ENCODE data around the gene RFT1. TPM values are rescaled to one million over a fixed set of nuclear protein-coding genes. Genes with fewer than 3 reads are reported as not detected.

RFT1 gene
- total and polyA plus RNA-seq, 4 donors, result 5.0 to 16.6 (median 8.8) TPM

DNA sequence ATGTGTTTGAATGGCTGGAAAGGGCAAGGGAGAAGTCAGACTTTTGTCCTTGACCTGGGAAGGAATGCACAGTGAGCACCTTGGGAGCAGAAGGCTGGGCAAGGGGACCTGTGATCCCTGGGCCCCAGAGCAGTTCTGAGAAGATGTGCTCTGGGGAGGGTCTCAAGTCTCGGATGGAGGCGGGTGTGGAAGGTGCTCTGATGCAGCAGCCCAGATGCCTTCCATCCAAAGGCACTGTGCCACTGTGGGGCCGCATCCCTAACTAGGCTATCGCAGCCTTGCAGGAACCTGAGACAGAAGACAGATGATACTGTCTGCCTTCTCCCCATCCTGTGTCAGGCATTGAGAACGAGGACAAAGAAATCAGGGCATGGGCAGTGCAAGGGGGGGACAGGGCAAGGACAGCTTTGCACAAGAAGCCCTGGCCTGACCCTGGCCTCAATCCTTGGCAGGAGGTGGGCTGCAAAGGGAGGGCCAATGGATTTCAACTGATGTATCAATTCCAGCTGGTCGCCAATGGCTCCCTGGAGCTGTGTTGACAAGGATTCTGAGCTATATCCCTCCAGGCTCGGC is 16.2 kb upstream of the RFT1 start:
- H3K4me1 ChIP-seq (ENCODE audit: control insufficient read depth in 1 of 2, insufficient read depth in 2 of 2, low read length in 2 of 2), result no peaks in the 10 kb centered on the region
- H3K36me3 ChIP-seq (ENCODE audit: control insufficient read depth in 1 of 2, insufficient read depth in 2 of 2, low read length in 1 of 2), result no peaks in the 10 kb centered on the region
- no peak overlapping the region for H3K27ac ChIP-seq (ENCODE audit: low read depth in 1 of 2, low read length in 2 of 2)
- no peak overlapping the region for H3K4me3 ChIP-seq (ENCODE audit: low read length in 2 of 2)
- intact Hi-C loops (cut with DNase I), result no loop called here
- ATAC-seq (ENCODE audit: low FRiP score) (no peak), DNase-seq (peak in 1 of 2 donors; percentile 30)
- WGBS, 2 donors, result 93 to 94% methylated on average over 7 of the region's 7 CpGs
- no peaks in the 10 kb centered on the region for H3K9me3 ChIP-seq (ENCODE audit: control insufficient read depth, low read length)
- no peaks in the 10 kb centered on the region for H3K27me3 ChIP-seq (ENCODE audit: control insufficient read depth in 1 of 2, insufficient read depth in 2 of 2, low read length in 1 of 2)

GRCh38 chr3:53145713-53146080 is 15.5 kb upstream of the RFT1 start:
- no peaks in the 10 kb centered on the region for H3K9me3 ChIP-seq (ENCODE audit: control insufficient read depth, low read length)
- no peak for ATAC-seq (ENCODE audit: low FRiP score)
- H3K27me3 ChIP-seq (ENCODE audit: control insufficient read depth in 1 of 2, insufficient read depth in 2 of 2, low read length in 1 of 2), result no peaks in the 10 kb centered on the region
- WGBS, 2 donors, result 88 to 96% methylated on average over 3 of the region's 3 CpGs
- DNase-seq, result no peak
- no peaks in the 10 kb centered on the region for H3K4me1 ChIP-seq (ENCODE audit: control insufficient read depth in 1 of 2, insufficient read depth in 2 of 2, low read length in 2 of 2)
- no peak overlapping the region for H3K27ac ChIP-seq (ENCODE audit: low read depth in 1 of 2, low read length in 2 of 2)
- intact Hi-C loops (cut with DNase I), result no loop called here
- H3K4me3 ChIP-seq (ENCODE audit: low read length in 2 of 2), result no peak overlapping the region
- H3K36me3 ChIP-seq (ENCODE audit: control insufficient read depth in 1 of 2, insufficient read depth in 2 of 2, low read length in 1 of 2), result no peaks in the 10 kb centered on the region

DNA sequence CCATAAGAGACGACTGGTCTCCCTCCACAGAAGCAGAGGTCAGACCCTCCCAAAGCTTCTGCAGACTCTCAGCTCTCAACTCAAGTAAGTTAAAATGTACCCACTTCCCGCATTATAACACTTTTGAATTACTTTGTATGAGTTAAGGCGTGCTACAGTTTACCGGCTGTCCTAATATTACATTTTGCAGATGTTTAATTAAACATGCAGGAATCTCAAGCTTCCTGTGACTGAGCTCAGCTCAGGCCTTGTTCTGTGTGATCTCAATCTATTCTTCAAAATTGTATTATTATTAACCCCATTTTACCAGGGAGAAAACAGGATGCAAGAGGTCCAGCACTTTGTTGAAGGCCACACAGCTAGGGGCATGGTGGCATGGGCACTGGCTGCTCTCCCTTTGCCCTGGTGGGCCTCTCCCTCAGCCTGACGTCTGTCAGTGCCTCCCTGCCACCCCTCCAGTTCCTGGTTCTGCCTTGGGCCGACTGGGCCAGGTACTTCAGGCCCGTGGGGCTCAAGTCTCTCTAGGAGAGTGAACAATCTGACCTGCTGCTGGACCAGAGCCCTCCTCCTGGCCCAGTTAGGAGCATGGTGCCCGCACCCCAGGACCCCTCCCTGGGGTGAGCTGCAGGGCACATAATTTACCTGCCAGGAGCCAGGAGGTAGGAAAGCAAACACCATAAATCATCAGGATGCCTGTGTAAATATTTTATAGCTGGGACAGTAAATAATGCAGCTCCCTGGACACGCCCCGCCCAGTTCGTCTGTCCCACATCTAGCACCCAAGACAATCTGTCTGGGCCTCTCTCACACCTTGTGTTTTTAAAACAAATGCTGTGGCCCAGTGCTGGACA is 14.9 kb upstream of the RFT1 start:
- Histone ChIP-seq H3K4me1 (ENCODE audit: control insufficient read depth in 1 of 2, insufficient read depth in 2 of 2, low read length in 2 of 2) (no peaks in the 10 kb centered on the region), H3K9me3 (ENCODE audit: control insufficient read depth, low read length) (no peaks in the 10 kb centered on the region), H3K27ac (ENCODE audit: low read depth in 1 of 2, low read length in 2 of 2) (no peak overlapping the region), H3K27me3 (ENCODE audit: control insufficient read depth in 1 of 2, insufficient read depth in 2 of 2, low read length in 1 of 2) (no peaks in the 10 kb centered on the region), H3K4me3 (ENCODE audit: low read length in 2 of 2) (no peak overlapping the region), H3K36me3 (ENCODE audit: control insufficient read depth in 1 of 2, insufficient read depth in 2 of 2, low read length in 1 of 2) (no peaks in the 10 kb centered on the region)
- WGBS, 2 donors, result 86 to 89% methylated on average over 11 of the region's 11 CpGs
- intact Hi-C loops (cut with DNase I), result no loop called here
- ATAC-seq (ENCODE audit: low FRiP score), result no peak
- peak in 1 of 2 donors; percentile 63 for DNase-seq

- Histone ChIP-seq H3K27ac (ENCODE audit: low read depth in 1 of 2, low read length in 2 of 2) (no peak overlapping the region), H3K4me1 (ENCODE audit: control insufficient read depth in 1 of 2, insufficient read depth in 2 of 2, low read length in 2 of 2) (no peaks in the 10 kb centered on the region), H3K4me3 (ENCODE audit: low read length in 2 of 2) (no peak overlapping the region), H3K27me3 (ENCODE audit: control insufficient read depth in 1 of 2, insufficient read depth in 2 of 2, low read length in 1 of 2) (no peaks in the 10 kb centered on the region), H3K36me3 (ENCODE audit: control insufficient read depth in 1 of 2, insufficient read depth in 2 of 2, low read length in 1 of 2) (no peaks in the 10 kb centered on the region), H3K9me3 (ENCODE audit: control insufficient read depth, low read length) (no peaks in the 10 kb centered on the region)
- WGBS, 2 donors, result 94 to 95% methylated on average over 4 of the region's 4 CpGs
- ATAC-seq (ENCODE audit: low FRiP score) (no peak), DNase-seq (peak in 1 of 2 donors; percentile 52)
- intact Hi-C loops (cut with DNase I), result no loop called here
Measured at GRCh38 chr3:53144446-53144845, 14.2 kb upstream of the RFT1 start.

DNA sequence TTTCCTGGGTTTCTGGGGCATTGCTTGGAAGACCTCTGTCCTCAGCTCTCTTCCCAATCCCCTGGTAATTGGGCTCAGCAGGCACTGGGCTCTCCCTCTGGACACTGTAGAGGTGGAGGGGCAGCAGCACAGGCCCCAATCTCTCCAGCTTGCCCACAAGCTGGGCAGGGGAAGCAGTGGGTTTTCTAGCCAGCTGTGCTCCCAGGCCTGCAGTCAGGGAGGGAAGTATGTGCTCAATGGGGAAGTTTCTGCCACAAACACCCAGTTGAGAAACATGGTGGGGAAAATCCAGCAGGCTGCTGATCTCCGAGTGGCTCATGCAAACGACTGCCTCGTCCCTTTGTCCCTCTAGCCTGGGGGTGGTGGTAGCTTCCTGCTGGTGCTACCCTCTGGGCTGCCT is 12.8 kb upstream of the RFT1 start:
- Histone ChIP-seq H3K4me1 (ENCODE audit: control insufficient read depth in 1 of 2, insufficient read depth in 2 of 2, low read length in 2 of 2) (no peaks in the 10 kb centered on the region), H3K27me3 (ENCODE audit: control insufficient read depth in 1 of 2, insufficient read depth in 2 of 2, low read length in 1 of 2) (no peaks in the 10 kb centered on the region), H3K9me3 (ENCODE audit: control insufficient read depth, low read length) (no peaks in the 10 kb centered on the region), H3K27ac (ENCODE audit: low read depth in 1 of 2, low read length in 2 of 2) (no peak overlapping the region), H3K4me3 (ENCODE audit: low read length in 2 of 2) (no peak overlapping the region), H3K36me3 (ENCODE audit: control insufficient read depth in 1 of 2, insufficient read depth in 2 of 2, low read length in 1 of 2) (no peaks in the 10 kb centered on the region)
- peak in 1 of 2 donors; percentile 36 for DNase-seq
- intact Hi-C loops (cut with DNase I), result no loop called here
- ATAC-seq (ENCODE audit: low FRiP score), result no peak
- 85 to 90% methylated on average over 3 of the region's 3 CpGs for WGBS, 2 donors

- ATAC-seq (ENCODE audit: low FRiP score), result peak; percentile 57
- 68 to 72% methylated on average over 6 of the region's 6 CpGs for WGBS, 2 donors
- no peaks in the 10 kb centered on the region for H3K4me1 ChIP-seq (ENCODE audit: control insufficient read depth in 1 of 2, insufficient read depth in 2 of 2, low read length in 2 of 2)
- DNase-seq, result peak in 1 of 2 donors; percentile 64
- no peaks in the 10 kb centered on the region for H3K9me3 ChIP-seq (ENCODE audit: control insufficient read depth, low read length)
- no peak overlapping the region for H3K4me3 ChIP-seq (ENCODE audit: low read length in 2 of 2)
- intact Hi-C loops (cut with DNase I), result no loop called here
- H3K36me3 ChIP-seq (ENCODE audit: control insufficient read depth in 1 of 2, insufficient read depth in 2 of 2, low read length in 1 of 2), result no peaks in the 10 kb centered on the region
- H3K27ac ChIP-seq (ENCODE audit: low read depth in 1 of 2, low read length in 2 of 2), result no peak overlapping the region
- H3K27me3 ChIP-seq (ENCODE audit: control insufficient read depth in 1 of 2, insufficient read depth in 2 of 2, low read length in 1 of 2), result no peaks in the 10 kb centered on the region
Measured at GRCh38 chr3:53140847-53141845, 10.9 kb upstream of the RFT1 start.

- DNase-seq (peak in 1 of 2 donors; percentile 60), ATAC-seq (ENCODE audit: low FRiP score) (no peak)
- peak overlapping the region in 1 of 2 donors; percentile 14 for H3K27ac ChIP-seq (ENCODE audit: low read depth in 1 of 2, low read length in 2 of 2)
- WGBS, 2 donors, result 15 to 20% methylated on average over 6 of the region's 6 CpGs
- intact Hi-C loops (cut with DNase I), result no loop called here
- no peaks in the 10 kb centered on the region for H3K9me3 ChIP-seq (ENCODE audit: control insufficient read depth, low read length)
- no peaks in the 10 kb centered on the region for H3K4me1 ChIP-seq (ENCODE audit: control insufficient read depth in 1 of 2, insufficient read depth in 2 of 2, low read length in 2 of 2)
- no peaks in the 10 kb centered on the region for H3K27me3 ChIP-seq (ENCODE audit: control insufficient read depth in 1 of 2, insufficient read depth in 2 of 2, low read length in 1 of 2)
- H3K36me3 ChIP-seq (ENCODE audit: control insufficient read depth in 1 of 2, insufficient read depth in 2 of 2, low read length in 1 of 2), result no peaks in the 10 kb centered on the region
- H3K4me3 ChIP-seq (ENCODE audit: low read length in 2 of 2), result no peak overlapping the region
Measured at GRCh38 chr3:53139906-53140846, 9.9 kb upstream of the RFT1 start.
